GM06990 (cell line): Measurements from ENCODE around the gene RIF1.
A peak's percentile ranks its signal among the peaks of the same experiment; 100 is the strongest.

Experiments
- DNase-seq: peaks from one replicate; pipeline ENCODE4 v3.0.0-alpha.2; 2011; ENCODE audit not compliant: insufficient read length; ENCODE audit errors: extremely low read depth
- H3K27me3 ChIP-seq: replicated peaks from 2 replicates; pipeline ENCODE4 v1.6.0; 2011; ENCODE audit warnings: low read length; ENCODE audit not compliant: control insufficient read depth, insufficient read depth
- H3K36me3 ChIP-seq: 2 replicates; pipeline ENCODE4 v1.5.1; 2011; ENCODE audit warnings: low read length; ENCODE audit not compliant: control insufficient read depth, insufficient read depth
- H3K4me3 ChIP-seq: replicated peaks from 2 replicates; pipeline ENCODE4 v1.5.1; 2011; ENCODE audit warnings: low read depth, mild to moderate bottlenecking, control low read depth, low read length
- CTCF ChIP-seq: IDR thresholded peaks from 2 replicates; pipeline ENCODE4 v1.5.1; 2011; ENCODE audit warnings: low read length, control low read depth, mild to moderate bottlenecking, inconsistent platforms; ENCODE audit not compliant: insufficient read depth, poor library complexity, severe bottlenecking

Gene RIF1

GRCh38 chr2:151409601-151410484 is at the start of gene RIF1:
RIF1 (plus strand) TSS chr2:151409902; CDS start chr2:151410424, 522 bp downstream.
- H3K36me3 ChIP-seq: peaks cover 3% of the 10 kb centered on the region
- peak; percentile 80 for TF ChIP-seq CTCF
- H3K4me3 ChIP-seq: peak within 1 kb of the TSS; percentile 99
- DNase-seq: peak; percentile 88
- no peaks in the 10 kb centered on the region for H3K27me3 ChIP-seq

- H3K27me3 ChIP-seq: no peaks in the 10 kb centered on the region
- no peak for TF ChIP-seq CTCF
- H3K4me3 ChIP-seq: no peak overlapping the region
- H3K36me3 ChIP-seq: no peaks in the 10 kb centered on the region
- DNase-seq: no peak
Measured at GRCh38 chr2:151361674-151362370, 47.9 kb upstream of the RIF1 start.

DNA sequence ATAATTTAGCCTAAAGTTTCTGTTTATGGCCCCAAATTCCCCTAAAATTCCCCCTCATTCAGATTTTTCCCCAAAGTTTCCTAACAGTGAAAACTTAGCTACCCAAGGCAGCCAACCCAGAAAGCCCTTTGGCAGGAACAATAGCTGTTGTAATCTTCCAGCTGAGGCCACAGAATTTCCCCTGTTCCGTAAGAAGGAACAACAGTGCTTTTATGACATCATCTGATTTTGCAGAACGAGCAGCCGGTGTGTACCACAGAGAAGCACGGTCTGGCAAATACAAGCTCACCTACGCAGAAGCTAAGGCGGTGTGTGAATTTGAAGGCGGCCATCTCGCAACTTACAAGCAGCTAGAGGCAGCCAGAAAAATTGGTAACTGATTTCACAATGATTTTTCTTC is 46.0 kb upstream of the RIF1 start:
- TF ChIP-seq CTCF: no peak
- Histone ChIP-seq H3K4me3 (peak overlapping the region; percentile 53), H3K36me3 (no peaks in the 10 kb centered on the region), H3K27me3 (no peaks in the 10 kb centered on the region)
- DNase-seq: peak; percentile 64

GRCh38 chr2:151367571-151367970 is 42.1 kb upstream of the RIF1 start:
- no peaks in the 10 kb centered on the region for H3K27me3 ChIP-seq
- H3K4me3 ChIP-seq: no peak overlapping the region
- no peak for DNase-seq
- TF ChIP-seq CTCF: no peak
- H3K36me3 ChIP-seq: no peaks in the 10 kb centered on the region

DNA sequence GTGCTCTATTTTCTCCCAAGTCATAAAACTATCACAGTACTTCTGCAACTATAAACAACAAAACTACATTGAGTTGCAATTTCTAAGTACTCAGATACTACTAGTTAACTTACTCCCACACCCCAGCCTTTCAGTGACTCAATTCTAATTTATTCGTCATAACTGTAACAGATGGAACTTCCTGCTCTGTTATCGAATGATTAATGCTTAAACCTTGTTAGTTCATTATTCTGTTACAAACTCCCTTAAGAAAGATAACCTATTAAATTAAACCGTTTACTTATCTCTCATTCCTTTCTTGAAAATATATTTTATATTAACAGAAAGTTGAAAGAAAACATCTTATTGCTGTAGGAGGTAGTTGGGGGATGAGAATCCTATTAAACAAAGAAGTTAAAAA is 35.3 kb upstream of the RIF1 start:
- peak; percentile 18 for DNase-seq
- Histone ChIP-seq H3K4me3 (no peak overlapping the region), H3K36me3 (no peaks in the 10 kb centered on the region), H3K27me3 (no peaks in the 10 kb centered on the region)
- no peak for TF ChIP-seq CTCF
